Tibial nerve (tissue), 4 donors: ENCODE measurements around the gene C2orf72. TPM values are rescaled to one million over a fixed set of nuclear protein-coding genes. Genes with fewer than 3 reads are reported as not detected.

Experiments used
- DNase-seq, 2 donors: peaks; one replicate each; pipeline ENCODE4 v3.0.0-alpha.2; 2019; ENCODE audit warnings: low spot score in 2 of 2
- H3K27ac ChIP-seq, 4 donors: fragments of 200-600 bp; sonication (generic) in 3 of 4; one replicate each; pipeline ENCODE4 v1.5.1; 2017 to 2019; ENCODE audit warnings: mild to moderate bottlenecking in 1 of 4
- H3K27me3 ChIP-seq, 2 donors: fragments of 200-600 bp; sonication (generic) in 1 of 2; one replicate each; pipeline versions ENCODE4 v1.5.1 to v1.6.0; 2017 to 2019
- H3K36me3 ChIP-seq, 3 donors: fragments of 200-600 bp; sonication (generic); one replicate each; pipeline ENCODE4 v1.5.1; 2018 to 2019
- H3K4me1 ChIP-seq, 4 donors: fragments of 200-600 bp; sonication (generic) in 3 of 4; one replicate each; pipeline ENCODE4 v1.5.1; 2017 to 2019
- H3K4me3 ChIP-seq, 4 donors: fragments of 200-600 bp; sonication (generic) in 3 of 4; one replicate each; pipeline ENCODE4 v1.5.1; 2017 to 2019; ENCODE audit warnings: mild to moderate bottlenecking in 1 of 4, moderate library complexity in 1 of 4
- H3K9me3 ChIP-seq, 4 donors: fragments of 200-600 bp; sonication (generic) in 3 of 4; one replicate each; pipeline ENCODE4 v1.5.1; 2017 to 2019
- CTCF ChIP-seq, 5 experiments: fragments of 200-600 bp in 3 of 5; fragments of 450-650 bp in 2 of 5; sonication (generic) in 3 of 5; IDR thresholded peaks; one replicate each; pipeline ENCODE4 v1.5.1; 2016 to 2019; ENCODE audit warnings: antibody characterized with exemption in 5 of 5, mild to moderate bottlenecking in 3 of 5, moderate library complexity in 2 of 5
- EP300 ChIP-seq, 2 donors: sonication (generic); formaldehyde crosslinking; IDR thresholded peaks; one replicate each; pipeline ENCODE4 v1.6.1; 2017; ENCODE audit warnings: antibody characterized with exemption in 2 of 2, mild to moderate bottlenecking in 1 of 2
- POLR2A ChIP-seq, 2 donors: fragments of 450-650 bp; IDR thresholded peaks; one replicate each; pipeline ENCODE4 v1.6.1; 2017; ENCODE audit warnings: antibody characterized with exemption in 2 of 2, mild to moderate bottlenecking in 2 of 2, moderate library complexity in 2 of 2
- WGBS, 2 donors: methylation state at CpG; one replicate each; pipeline ENCODE4 v1.1.5; 2018; 5-methylcytosine and 5-hydroxymethylcytosine counted together
- total RNA-seq, 4 donors: library from RNA; depleted of rRNA; stranded (reverse); fragments of >200 nt; gene quantifications; one replicate each; pipeline ENCODE4 v1.1.0, GENCODE V29; 2016

The C2orf72 gene
- total RNA-seq, 4 donors from 2014 or later: 0.20 to 2.6 (median 0.42) TPM; not detected in 1

- DNase-seq: no peak
- Histone ChIP-seq H3K9me3 (peaks cover 0 to 4% (median 0%) of the 10 kb centered on the region in 4 donors), H3K27ac (no peak overlapping the region), H3K4me1 (peaks cover 0 to 5% (median 2%) of the 10 kb centered on the region in 4 donors), H3K27me3 (peaks cover 0 to 24% of the 10 kb centered on the region in 2 donors), H3K36me3 (no peaks in the 10 kb centered on the region), H3K4me3 (no peak overlapping the region)
- TF ChIP-seq EP300 (IDR thresholded peaks at IDR 0.05) (no peak), CTCF (IDR thresholded peaks at IDR 0.05) (no peak), POLR2A (IDR thresholded peaks at IDR 0.05) (no peak)
- WGBS, 2 donors: 89% methylated on average over 7 of the region's 7 CpGs
Measured at GRCh38 chr2:230991598-230991997, 45.7 kb upstream of the C2orf72 start.

GRCh38 chr2:230995821-230996220, 41.5 kb upstream of the C2orf72 start, which contains the start of gene SPATA3:
Gene SPATA3, plus strand, starts transcription at chr2:230996121. Its CDS starts 113 bp downstream, at chr2:230996234.
- H3K27me3 ChIP-seq: peaks cover 0 to 26% of the 10 kb centered on the region in 2 donors
- no peak for DNase-seq
- WGBS, 2 donors: 77 to 80% methylated on average over 7 to 9 of the region's 9 CpGs

DNA sequence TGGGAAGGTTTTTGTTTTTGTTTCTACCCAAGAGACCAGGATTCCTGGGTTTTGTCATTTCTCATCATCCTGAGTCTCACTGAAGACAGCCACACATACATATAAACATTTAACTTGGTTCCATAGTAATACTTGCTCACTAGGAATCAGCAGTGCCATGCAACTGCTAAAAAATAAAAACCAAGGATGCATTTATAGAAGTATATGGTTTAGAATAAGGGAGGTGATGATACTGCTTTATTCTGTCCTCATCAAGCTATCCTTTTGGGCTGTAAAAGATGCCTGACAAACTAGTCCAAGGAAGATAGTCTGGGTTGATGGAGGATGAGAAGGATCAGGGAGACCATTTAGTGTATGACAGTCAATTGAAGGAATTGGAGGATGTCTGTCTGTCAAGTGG, 40.7 kb upstream of the C2orf72 start:
- Histone ChIP-seq H3K9me3 (no peaks in the 10 kb centered on the region), H3K4me3 (no peak overlapping the region), H3K27me3 (peaks cover 0 to 26% of the 10 kb centered on the region in 2 donors), H3K27ac (no peak overlapping the region), H3K36me3 (no peaks in the 10 kb centered on the region), H3K4me1 (no peaks in the 10 kb centered on the region)
- no peak for DNase-seq
- TF ChIP-seq CTCF (IDR thresholded peaks at IDR 0.05) (no peak), POLR2A (IDR thresholded peaks at IDR 0.05) (no peak)

More at GRCh38 chr2:230995821-230996220, 41.5 kb upstream of the C2orf72 start, which contains the start of gene SPATA3:
- TF ChIP-seq EP300 (IDR thresholded peaks at IDR 0.05) (no peak), CTCF (IDR thresholded peaks at IDR 0.05) (no peak), POLR2A (IDR thresholded peaks at IDR 0.05) (no peak)
- Histone ChIP-seq H3K9me3 (peaks cover 0 to under 1% (median 0%) of the 10 kb centered on the region in 4 donors), H3K36me3 (no peaks in the 10 kb centered on the region), H3K27ac (no peak within 1 kb of the TSS), H3K4me3 (no peak within 1 kb of the TSS), H3K4me1 (no peaks in the 10 kb centered on the region)

GRCh38 chr2:230998882-230999281, 38.4 kb upstream of the C2orf72 start:
- 87 to 92% methylated on average over 2 of the region's 2 CpGs for WGBS, 2 donors
- Histone ChIP-seq H3K4me3 (no peak overlapping the region), H3K27me3 (peaks cover 0 to 25% of the 10 kb centered on the region in 2 donors), H3K9me3 (no peaks in the 10 kb centered on the region), H3K27ac (no peak overlapping the region), H3K4me1 (no peaks in the 10 kb centered on the region), H3K36me3 (no peaks in the 10 kb centered on the region)
- TF ChIP-seq CTCF (IDR thresholded peaks at IDR 0.05): no peak
- no peak for TF ChIP-seq EP300 (IDR thresholded peaks at IDR 0.05)
- no peak for TF ChIP-seq POLR2A (IDR thresholded peaks at IDR 0.05)
- no peak for DNase-seq

- TF ChIP-seq EP300 (IDR thresholded peaks at IDR 0.05) (no peak), POLR2A (IDR thresholded peaks at IDR 0.05) (no peak), CTCF (IDR thresholded peaks at IDR 0.05) (no peak)
- no peaks in the 10 kb centered on the region for H3K9me3 ChIP-seq
- peaks cover 0 to 25% of the 10 kb centered on the region in 2 donors for H3K27me3 ChIP-seq
- DNase-seq: no peak
- H3K36me3 ChIP-seq: no peaks in the 10 kb centered on the region
- no peaks in the 10 kb centered on the region for H3K4me1 ChIP-seq
- 65 to 74% methylated on average over 4 of the region's 4 CpGs for WGBS, 2 donors
- H3K27ac ChIP-seq: no peak overlapping the region
- H3K4me3 ChIP-seq: no peak overlapping the region
Measured at GRCh38 chr2:230999477-230999876, 37.8 kb upstream of the C2orf72 start.
